Renal cortical epithelial cell (primary cell): ENCODE results near the gene ATP6AP1. TPM values are rescaled to one million over a fixed set of nuclear protein-coding genes. Genes with fewer than 3 reads are reported as not detected.
"Not testable (repeated sequence)": the region's sequence is repeated elsewhere in the genome, so short reads cannot be mapped to it uniquely, and the experiment has no call there.

Experiments
- DNase-seq: peaks from one replicate; pipeline ENCODE4 v3.0.0-alpha.2; 2011; ENCODE audit warnings: low read depth
- total RNA-seq: library from RNA; depleted of rRNA; stranded (reverse); fragments of >200 nt; gene quantifications from 2 replicates; pipeline ENCODE4 v1.2.3, GENCODE V29; 2014

Gene ATP6AP1
- total RNA-seq, 1 donor from 2014 or later, result 70.8 TPM

GRCh38 chrX:154398668-154399526, 29.6 kb upstream of the ATP6AP1 start:
- peak; percentile 51 for DNase-seq

DNA sequence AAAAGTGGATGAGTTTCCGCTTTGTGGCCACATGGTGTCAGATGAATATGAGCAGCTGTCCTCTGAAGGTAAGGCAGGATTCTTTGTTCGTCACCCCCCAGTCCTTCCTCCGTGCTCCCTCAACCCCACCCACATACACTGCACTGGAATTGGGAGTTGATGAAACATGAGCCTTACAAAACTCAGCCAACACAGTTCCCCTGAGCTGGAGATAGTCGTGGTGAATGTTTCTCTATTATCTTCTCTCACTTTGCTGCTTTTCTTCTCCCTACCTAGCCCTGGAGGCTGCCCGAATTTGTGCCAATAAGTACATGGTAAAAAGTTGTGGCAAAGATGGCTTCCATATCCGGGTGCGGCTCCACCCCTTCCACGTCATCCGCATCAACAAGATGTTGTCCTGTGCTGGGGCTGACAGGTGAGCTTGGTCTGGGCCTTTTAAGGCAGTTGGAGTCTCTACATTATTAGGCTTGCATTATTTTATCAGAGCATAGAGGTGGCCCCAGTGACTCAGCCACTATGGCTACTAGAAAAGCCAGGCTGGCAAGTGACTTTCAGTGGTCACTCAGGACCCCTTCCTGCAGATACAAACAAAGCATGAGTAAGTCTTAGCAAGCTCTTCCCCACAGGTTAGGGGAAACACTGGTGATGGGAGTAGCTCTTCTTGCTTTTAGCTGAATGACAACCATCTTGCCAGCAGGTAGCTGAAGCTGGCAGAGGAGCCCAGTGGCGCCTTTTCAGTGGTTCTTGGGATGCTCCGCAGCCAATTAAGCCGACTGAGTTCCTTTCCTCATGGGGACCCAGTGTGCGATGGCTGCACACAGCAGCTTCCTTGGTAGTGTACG, 28.7 kb upstream of the ATP6AP1 start:
- no peak for DNase-seq

DNA sequence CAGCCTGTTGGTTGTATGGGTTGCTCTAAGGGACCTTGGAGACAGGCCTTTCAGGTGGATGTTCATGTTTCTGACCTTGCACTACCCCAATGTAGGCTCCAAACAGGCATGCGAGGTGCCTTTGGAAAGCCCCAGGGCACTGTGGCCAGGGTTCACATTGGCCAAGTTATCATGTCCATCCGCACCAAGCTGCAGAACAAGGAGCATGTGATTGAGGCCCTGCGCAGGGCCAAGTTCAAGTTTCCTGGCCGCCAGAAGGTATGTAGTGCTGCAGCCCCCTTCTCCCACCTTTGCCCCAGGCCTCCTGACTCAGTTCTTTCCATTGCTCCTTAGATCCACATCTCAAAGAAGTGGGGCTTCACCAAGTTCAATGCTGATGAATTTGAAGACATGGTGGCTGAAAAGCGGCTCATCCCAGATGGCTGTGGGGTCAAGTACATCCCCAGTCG, 28.1 kb upstream of the ATP6AP1 start:
- not testable (repeated sequence) for DNase-seq

DNA sequence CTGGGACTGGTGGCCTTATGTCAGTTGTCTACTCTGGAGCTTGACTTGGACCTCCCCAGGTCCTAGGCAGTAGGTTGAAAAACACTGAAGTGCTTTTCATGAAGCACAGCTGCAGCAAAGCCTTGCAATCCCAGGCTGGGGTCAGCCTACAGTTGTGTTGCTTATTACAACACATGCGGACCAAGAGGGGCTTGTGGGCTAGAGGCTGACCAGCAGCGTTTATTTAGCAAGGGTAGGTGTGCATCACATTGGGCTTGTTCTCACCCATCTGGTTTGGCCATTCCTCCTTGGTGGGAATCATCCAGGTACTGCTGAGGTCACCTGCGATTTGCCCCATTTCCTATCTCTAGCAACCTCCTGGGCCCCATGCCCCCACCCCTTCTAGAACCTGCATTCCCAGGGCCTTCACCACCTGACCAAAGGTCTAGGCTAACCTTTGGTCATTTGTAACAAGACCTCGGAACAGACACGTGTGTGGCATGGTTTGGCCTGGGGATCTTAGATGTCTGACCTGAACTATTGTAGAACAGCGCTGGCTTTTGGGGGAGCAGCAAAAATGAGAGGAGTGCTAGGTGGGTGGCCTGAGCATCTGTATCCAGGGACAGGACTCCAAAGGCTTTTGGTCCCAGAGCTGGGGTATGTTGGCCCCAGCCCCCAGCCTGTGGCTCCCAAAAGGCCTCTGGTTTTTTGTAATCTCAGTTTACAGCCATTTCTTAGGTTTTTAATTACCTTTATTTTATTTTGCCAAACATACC, 27.3 kb upstream of the ATP6AP1 start:
- DNase-seq, result no peak

- no peak for DNase-seq
Measured at GRCh38 chrX:154401918-154402621, 26.4 kb upstream of the ATP6AP1 start.

DNA sequence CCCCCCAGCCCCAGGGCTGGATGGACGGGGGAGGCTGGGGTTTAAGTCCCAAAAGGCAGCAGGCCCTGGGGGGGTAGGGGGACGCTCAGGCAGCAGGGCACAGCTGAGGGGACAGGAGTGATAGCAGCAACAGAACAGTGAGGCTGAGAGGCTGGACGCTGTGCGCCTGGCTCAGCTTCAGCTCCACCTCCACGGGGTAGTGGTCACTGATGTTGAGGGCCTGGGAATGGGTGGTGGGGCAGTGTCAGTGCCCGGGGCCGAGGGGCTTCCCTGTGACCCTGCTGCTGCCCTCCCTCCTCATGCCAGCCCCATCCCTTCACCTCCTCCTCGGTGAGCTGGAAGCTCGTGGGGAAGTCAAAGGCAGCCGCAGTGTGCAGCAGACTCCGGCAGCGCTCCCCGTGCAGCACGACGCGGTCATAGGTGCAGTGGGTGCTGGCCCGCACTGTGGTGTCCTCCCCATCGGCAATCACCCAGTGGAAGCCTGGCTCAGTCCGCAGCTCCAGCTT, 25.8 kb upstream of the ATP6AP1 start:
- DNase-seq, result no peak

GRCh38 chrX:154403192-154403591, 25.3 kb upstream of the ATP6AP1 start:
- DNase-seq, result no peak

- no peak for DNase-seq
Measured at GRCh38 chrX:154403858-154404257, 24.6 kb upstream of the ATP6AP1 start.

DNA sequence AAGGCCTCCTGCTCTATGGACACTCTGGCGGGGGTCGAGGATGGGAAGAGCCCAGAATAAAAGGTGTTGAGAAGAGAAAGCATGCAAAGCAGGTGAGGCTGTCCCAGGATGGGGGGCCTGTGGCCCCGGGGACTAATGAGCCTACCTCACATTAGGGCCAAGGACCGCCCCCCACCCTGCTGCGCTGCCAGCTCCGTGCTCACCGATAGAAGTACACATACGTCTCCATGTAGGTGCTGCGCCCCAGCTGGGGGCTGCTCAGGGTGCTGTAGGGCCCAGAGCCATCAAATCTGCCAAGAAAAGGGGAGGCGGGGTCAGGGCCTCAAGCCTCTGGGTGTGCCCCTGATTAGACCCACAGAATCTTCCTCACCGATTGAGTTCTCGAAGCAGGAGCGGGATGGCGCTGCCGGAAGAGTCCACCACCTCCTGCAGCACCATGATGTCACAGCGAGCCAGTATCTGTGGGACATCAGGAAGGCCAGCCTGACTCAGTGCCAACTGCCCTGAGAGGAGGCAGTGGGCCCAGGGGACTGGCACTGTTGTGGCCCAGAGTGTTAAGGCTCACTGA, 23.8 kb upstream of the ATP6AP1 start:
- no peak for DNase-seq

- DNase-seq, result no peak
Measured at GRCh38 chrX:154408659-154409221, 19.7 kb upstream of the ATP6AP1 start.

GRCh38 chrX:154409222-154409871, 19.1 kb upstream of the ATP6AP1 start, which contains the start of gene DNASE1L1:
DNASE1L1 (minus strand) TSS chrX:154409254; CDS start chrX:154405568, 3,686 bp downstream.
- DNase-seq, result peak; percentile 69

DNA sequence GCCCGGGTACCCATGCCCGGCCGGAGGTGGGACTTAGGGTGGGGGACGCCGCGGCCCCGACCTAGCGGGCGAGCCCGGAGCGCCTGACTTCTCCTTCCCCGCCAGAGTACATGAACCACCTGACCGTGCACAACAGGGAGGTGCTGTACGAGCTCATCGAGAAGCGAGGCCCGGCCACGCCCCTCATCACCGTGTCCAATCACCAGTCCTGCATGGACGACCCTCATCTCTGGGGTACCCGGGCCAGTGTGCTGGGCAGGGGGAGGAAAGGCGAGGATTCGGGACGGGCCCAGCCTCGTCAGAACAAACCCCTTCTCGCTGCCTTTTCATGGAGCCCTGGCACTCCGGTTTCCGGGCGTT, 16.5 kb upstream of the ATP6AP1 start:
- DNase-seq, result peak; percentile 35

GRCh38 chrX:154412468-154412867, 16.0 kb upstream of the ATP6AP1 start:
- no peak for DNase-seq

DNA sequence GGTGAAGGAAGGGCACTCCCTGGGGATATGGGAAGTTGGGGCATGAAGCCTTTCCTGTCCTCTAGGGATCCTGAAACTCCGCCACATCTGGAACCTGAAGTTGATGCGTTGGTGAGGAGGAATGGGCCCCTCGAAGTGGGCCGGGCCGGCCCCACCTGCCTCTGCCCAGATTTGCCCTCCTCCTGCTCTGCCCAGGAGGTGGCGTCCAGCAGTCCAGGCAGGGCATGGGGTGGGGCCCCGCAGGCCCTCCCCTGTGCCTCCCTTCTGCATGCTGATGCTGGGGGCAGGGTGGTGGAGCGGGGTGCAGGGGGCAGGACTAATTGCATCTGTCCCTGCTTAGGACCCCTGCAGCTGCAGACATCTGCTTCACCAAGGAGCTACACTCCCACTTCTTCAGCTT, 15.3 kb upstream of the ATP6AP1 start:
- DNase-seq, result no peak

DNA sequence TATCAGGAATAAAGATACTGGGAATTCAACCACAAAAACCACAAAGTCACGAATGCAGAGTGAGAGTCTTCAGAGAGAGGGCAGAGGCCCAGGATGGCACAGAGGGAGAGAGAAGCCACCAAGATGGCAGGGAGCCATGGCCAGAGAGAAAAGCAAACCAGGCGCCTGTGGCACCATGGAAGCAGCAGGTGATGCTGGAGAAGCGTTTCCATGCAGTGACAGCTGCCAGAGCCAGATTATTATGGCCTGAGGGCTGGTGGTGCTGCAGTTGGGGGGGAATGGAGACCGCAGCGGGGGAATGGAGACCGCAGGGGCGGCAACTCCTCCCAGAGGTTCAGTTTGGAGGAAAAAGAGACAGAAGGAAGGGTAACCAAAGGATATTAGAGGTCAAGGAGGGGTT, 11.3 kb upstream of the ATP6AP1 start:
- DNase-seq, result no peak

- no peak for DNase-seq
Measured at GRCh38 chrX:154419189-154419588, 9.3 kb upstream of the ATP6AP1 start.

- DNase-seq, result no peak
Measured at GRCh38 chrX:154419688-154420401, 8.6 kb upstream of the ATP6AP1 start.

DNA sequence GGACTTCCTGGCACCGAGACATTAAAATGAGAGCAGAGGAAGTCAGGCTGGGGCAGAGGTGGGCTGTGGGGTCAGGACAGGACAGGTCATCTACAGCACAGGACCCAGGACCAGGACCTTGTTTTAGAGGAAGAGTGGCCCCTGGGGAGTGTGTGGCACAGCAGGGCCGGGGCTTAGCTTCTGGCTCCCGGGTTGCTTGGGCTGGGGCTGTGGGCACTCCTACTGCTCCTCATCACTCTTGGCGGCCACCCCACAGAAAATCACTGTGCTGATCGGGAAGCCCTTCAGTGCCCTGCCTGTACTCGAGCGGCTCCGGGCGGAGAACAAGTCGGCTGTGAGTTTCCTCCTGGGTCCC, 8.1 kb upstream of the ATP6AP1 start:
- DNase-seq, result no peak
